Panc1 (cell line): ENCODE data around the gene CCND1. TPM values are rescaled to one million over a fixed set of nuclear protein-coding genes. Genes with fewer than 3 reads are reported as not detected.

Experiments
- ATAC-seq: fragments of 200-7000 bp; cut with Tn5 transposase; 2 replicates; pipeline ENCODE4 v1.9.1; 2020; ENCODE audit warnings: mild to moderate bottlenecking, moderate library complexity
- BruUV-seq: library from RNA; stranded (reverse); fragments of 400-500 nt; replicated peaks from 2 replicates; lab custom pipeline; 2021; lab: Mats Ljungman, UMichigan
- CTCF ChIA-PET: fragments of 300-600 bp; sonication (Branson Sonifier 250); formaldehyde crosslinking; loops from one replicate; lab custom pipeline; 2022; ENCODE audit warnings: antibody characterized with exemption; lab: Charles Lee
- POLR2A ChIA-PET: fragments of 300-600 bp; sonication (Branson Sonifier 250); formaldehyde crosslinking; loops from one replicate; lab custom pipeline; 2022; ENCODE audit warnings: antibody characterized with exemption; lab: Charles Lee
- DNase-seq: peaks from one replicate; pipeline ENCODE4 v3.0.0-alpha.2; 2010; ENCODE audit warnings: low read depth, low spot score
- H3K27ac ChIP-seq: 2 replicates; pipeline ENCODE4 v1.5.1; 2011; ENCODE audit warnings: mild to moderate bottlenecking, low read length, inconsistent platforms
- H3K27me3 ChIP-seq: fragments of 200-500 bp; sonication (Bioruptor generic); 2 replicates; pipeline ENCODE4 v1.6.0; 2014; ENCODE audit warnings: low read length, inconsistent platforms; ENCODE audit not compliant: control insufficient read depth, insufficient read depth
- H3K36me3 ChIP-seq: fragments of 200-500 bp; sonication (Bioruptor generic); 2 replicates; pipeline ENCODE4 v1.5.1; 2014; ENCODE audit warnings: inconsistent platforms, mild to moderate bottlenecking, low read length, moderate library complexity; ENCODE audit not compliant: control insufficient read depth, insufficient read depth
- H3K4me1 ChIP-seq: 2 replicates; pipeline ENCODE4 v1.5.1; 2011; ENCODE audit warnings: inconsistent platforms, mild to moderate bottlenecking, low read length, moderate library complexity; ENCODE audit not compliant: control insufficient read depth, insufficient read depth
- H3K4me3 ChIP-seq, 2 experiments: 2 replicates each; pipeline ENCODE4 v1.5.1; 2011 to 2012; ENCODE audit warnings: low read depth in 2 of 2, low read length in 2 of 2, mild to moderate bottlenecking in 2 of 2, inconsistent platforms in 1 of 2, moderate library complexity in 1 of 2
- H3K9me3 ChIP-seq: fragments of 200-500 bp; sonication (Bioruptor generic); 2 replicates; pipeline ENCODE4 v1.5.1; 2014; ENCODE audit warnings: low read depth, mild to moderate bottlenecking, inconsistent platforms, low read length, moderate library complexity; ENCODE audit not compliant: control insufficient read depth, insufficient read depth
- CTCF ChIP-seq: fragments of 450-650 bp; IDR thresholded peaks from 2 replicates; pipeline ENCODE4 v1.5.1; 2017; ENCODE audit warnings: mild to moderate bottlenecking
- POLR2AphosphoS5 ChIP-seq: IDR thresholded peaks from 2 replicates; pipeline ENCODE4 v1.6.1; 2012; ENCODE audit warnings: mild to moderate bottlenecking, low read depth, low read length, moderate library complexity
- SIN3A ChIP-seq: IDR thresholded peaks from 2 replicates; pipeline ENCODE4 v1.6.1; 2012; ENCODE audit warnings: low read depth, mild to moderate bottlenecking, low read length, moderate library complexity, borderline replicate concordance; ENCODE audit not compliant: insufficient read depth
- TCF7L2 ChIP-seq: IDR thresholded peaks from 2 replicates; pipeline ENCODE4 v1.6.1; 2011; ENCODE audit warnings: mild to moderate bottlenecking, low read depth, low read length, inconsistent platforms
- in situ Hi-C: cut with HindIII; loops from 2 replicates; pipeline ENCODE4 v1.10.0; 2016; ENCODE audit warnings: low sequenced_read_pairs, low pct_unique_long_range_greater_than_20kb
- intact Hi-C: fragments of 100-400 bp; cut with micrococcal nuclease; formaldehyde crosslinking; loops from one replicate; pipeline ENCODE4 v1.10.0; 2022; ENCODE audit not compliant: unreplicated experiment
- total RNA-seq: library from RNA; stranded (reverse); gene quantifications from one replicate; pipeline ENCODE4 v1.2.1, GENCODE V29; 2021; ENCODE audit not compliant: unreplicated experiment
- TF ChIP-seq, protein P1 (sequence below), 2 experiments: IDR thresholded peaks; 2 replicates each; pipeline ENCODE4 v1.6.1; 2011 to 2012; ENCODE audit warnings: low read depth in 2 of 2, control low read depth in 1 of 2, low read length in 1 of 2, mild to moderate bottlenecking in 1 of 2, moderate library complexity in 1 of 2; ENCODE audit not compliant: insufficient read depth in 1 of 2

The CCND1 gene
- total RNA-seq, 1 experiment from 2014 or later = 259 TPM

GRCh38 chr11:69636512-69637197 lies 4.3 kb upstream of the CCND1 start:
- peak overlapping the region; percentile 27 to 54 for H3K4me3 ChIP-seq
- no TSS peak for BruUV-seq
- intact Hi-C loops = no loop called here
- H3K27ac ChIP-seq = peak overlapping the region; percentile 83
- in situ Hi-C loops = no loop called here
- H3K36me3 ChIP-seq = no peaks in the 10 kb centered on the region; the same call in 1 of the 2 replicates
- H3K27me3 ChIP-seq = no peaks in the 10 kb centered on the region
- peaks cover 33% of the 10 kb centered on the region for H3K4me1 ChIP-seq
- ATAC-seq (peak; percentile 42), DNase-seq (no peak)
- no peaks in the 10 kb centered on the region for H3K9me3 ChIP-seq
- ChIA-PET POLR2A (no interaction called here), CTCF (no interaction called here)
- no peak for TF ChIP-seq SIN3A
- TF ChIP-seq TCF7L2 = peak; percentile 48; the same call in 1 of the 2 replicates

GRCh38 chr11:69637198-69637940 lies 3.6 kb upstream of the CCND1 start:
- CTCF ChIA-PET = no interaction called here
- ATAC-seq (no peak), DNase-seq (no peak)
- in situ Hi-C loops (no loop called here), intact Hi-C loops (no loop called here)
- Histone ChIP-seq H3K36me3 (peaks cover 4% of the 10 kb centered on the region; the same call in 1 of the 2 replicates), H3K27ac (peak overlapping the region; percentile 95), H3K4me3 (no peak overlapping the region; a peak in 1 of 4 replicates), H3K27me3 (no peaks in the 10 kb centered on the region), H3K9me3 (no peaks in the 10 kb centered on the region), H3K4me1 (peaks cover 33% of the 10 kb centered on the region)
- POLR2A ChIA-PET = interaction anchor here (0.7 kb wide), 1 partner anchor 18 kb away, joined by 7 read pairs; no protein-coding TSS in a partner anchor
- no peak for TF ChIP-seq POLR2AphosphoS5
- no peak for TF ChIP-seq CTCF
- TF ChIP-seq, protein P1, sequence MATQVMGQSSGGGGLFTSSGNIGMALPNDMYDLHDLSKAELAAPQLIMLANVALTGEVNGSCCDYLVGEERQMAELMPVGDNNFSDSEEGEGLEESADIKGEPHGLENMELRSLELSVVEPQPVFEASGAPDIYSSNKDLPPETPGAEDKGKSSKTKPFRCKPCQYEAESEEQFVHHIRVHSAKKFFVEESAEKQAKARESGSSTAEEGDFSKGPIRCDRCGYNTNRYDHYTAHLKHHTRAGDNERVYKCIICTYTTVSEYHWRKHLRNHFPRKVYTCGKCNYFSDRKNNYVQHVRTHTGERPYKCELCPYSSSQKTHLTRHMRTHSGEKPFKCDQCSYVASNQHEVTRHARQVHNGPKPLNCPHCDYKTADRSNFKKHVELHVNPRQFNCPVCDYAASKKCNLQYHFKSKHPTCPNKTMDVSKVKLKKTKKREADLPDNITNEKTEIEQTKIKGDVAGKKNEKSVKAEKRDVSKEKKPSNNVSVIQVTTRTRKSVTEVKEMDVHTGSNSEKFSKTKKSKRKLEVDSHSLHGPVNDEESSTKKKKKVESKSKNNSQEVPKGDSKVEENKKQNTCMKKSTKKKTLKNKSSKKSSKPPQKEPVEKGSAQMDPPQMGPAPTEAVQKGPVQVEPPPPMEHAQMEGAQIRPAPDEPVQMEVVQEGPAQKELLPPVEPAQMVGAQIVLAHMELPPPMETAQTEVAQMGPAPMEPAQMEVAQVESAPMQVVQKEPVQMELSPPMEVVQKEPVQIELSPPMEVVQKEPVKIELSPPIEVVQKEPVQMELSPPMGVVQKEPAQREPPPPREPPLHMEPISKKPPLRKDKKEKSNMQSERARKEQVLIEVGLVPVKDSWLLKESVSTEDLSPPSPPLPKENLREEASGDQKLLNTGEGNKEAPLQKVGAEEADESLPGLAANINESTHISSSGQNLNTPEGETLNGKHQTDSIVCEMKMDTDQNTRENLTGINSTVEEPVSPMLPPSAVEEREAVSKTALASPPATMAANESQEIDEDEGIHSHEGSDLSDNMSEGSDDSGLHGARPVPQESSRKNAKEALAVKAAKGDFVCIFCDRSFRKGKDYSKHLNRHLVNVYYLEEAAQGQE (IDR thresholded peaks at IDR 0.05; ENCODE audit: insufficient read depth in 1 of 2, low read depth in 2 of 2, low read length in 1 of 2) = no peak
- TF ChIP-seq SIN3A = no peak
- no peak for TF ChIP-seq TCF7L2
- no TSS peak for BruUV-seq
